Measurements from ENCODE around the gene INSRR. TPM values are rescaled to one million over a fixed set of nuclear protein-coding genes. Genes with fewer than 3 reads are reported as not detected.

Gene INSRR
- total and polyA plus RNA-seq, 2 of the 8 experiments (the other 6 are each of a cell fraction or from before 2014, with no cell fraction given), result 0.02 TPM; not detected in 1

GRCh38 chr1:156899956-156900718 lies 41.2 kb upstream of the INSRR start (continued):
- TF ChIP-seq EZH2 (IDR thresholded peaks at IDR 0.05; ENCODE audit: low read depth, low read length, severe bottlenecking), result no peak
- no peak for TF ChIP-seq GTF2F1 (IDR thresholded peaks at IDR 0.05; ENCODE audit: borderline replicate concordance, low read depth, low read length)
- TF ChIP-seq SP1 (IDR thresholded peaks at IDR 0.05; ENCODE audit: low read depth, low read length), result no peak
- TF ChIP-seq BACH1 (IDR thresholded peaks at IDR 0.05; ENCODE audit: low read length), result no peak
- TF ChIP-seq SP2 (IDR thresholded peaks at IDR 0.05; ENCODE audit: low read length), result no peak
- TF ChIP-seq CBX8 (IDR thresholded peaks at IDR 0.05; ENCODE audit: borderline replicate concordance, low read depth, low read length), result no peak
- TF ChIP-seq CHD2 (IDR thresholded peaks at IDR 0.05; ENCODE audit: low read length), result no peak
